Parathyroid adenoma (tissue), 2 donors: Measurements from ENCODE around the gene BMP8B.
A peak's percentile ranks its signal among the peaks of the same experiment; 100 is the strongest.

ENCODE experiments used
- H2AFZ ChIP-seq: fragments of 300-600 bp; sonication (generic); one replicate; pipeline ENCODE4 v1.7.0; 2017; ENCODE audit warnings: antibody characterized with exemption, mild to moderate bottlenecking
- H3K27ac ChIP-seq: fragments of 300-600 bp; sonication (generic); one replicate; pipeline ENCODE4 v1.7.0; 2017
- H3K27me3 ChIP-seq: fragments of 300-600 bp; sonication (generic); one replicate; pipeline ENCODE4 v1.7.0; 2017; ENCODE audit warnings: low read length; ENCODE audit not compliant: control insufficient read depth, insufficient read depth
- H3K36me3 ChIP-seq: fragments of 300-600 bp; sonication (generic); one replicate; pipeline ENCODE4 v1.7.0; 2017; ENCODE audit warnings: low read length; ENCODE audit not compliant: control insufficient read depth, insufficient read depth
- H3K4me1 ChIP-seq: fragments of 300-600 bp; sonication (generic); one replicate; pipeline ENCODE4 v1.7.0; 2017; ENCODE audit warnings: control low read depth
- H3K4me2 ChIP-seq: fragments of 300-600 bp; sonication (generic); one replicate; pipeline ENCODE4 v1.7.0; 2017; ENCODE audit warnings: low read length
- H3K4me3 ChIP-seq: fragments of 300-600 bp; sonication (generic); one replicate; pipeline ENCODE4 v1.7.0; 2017; ENCODE audit warnings: low read depth, low read length
- H3K79me2 ChIP-seq: fragments of 300-600 bp; sonication (generic); one replicate; pipeline ENCODE4 v1.7.0; 2017; ENCODE audit warnings: control low read depth
- H3K9ac ChIP-seq: fragments of 300-600 bp; sonication (generic); one replicate; pipeline ENCODE4 v1.7.0; 2017; ENCODE audit warnings: mild to moderate bottlenecking
- H3K9me3 ChIP-seq: fragments of 300-600 bp; sonication (generic); one replicate; pipeline ENCODE4 v1.7.0; 2017; ENCODE audit warnings: low read length; ENCODE audit not compliant: control insufficient read depth
- CTCF ChIP-seq: fragments of 300-600 bp; sonication (generic); IDR thresholded peaks from one replicate; pipeline ENCODE4 v1.7.0; 2017; ENCODE audit warnings: antibody characterized with exemption, mild to moderate bottlenecking
- donor health status: primary hyperparathyroidism.

BMP8B gene

GRCh38 chr1:39726600-39726999 is 62.1 kb downstream of the BMP8B start:
- Histone ChIP-seq H3K4me1 (no peaks in the 10 kb centered on the region), H3K4me2 (no peak overlapping the region), H3K79me2 (no peaks in the 10 kb centered on the region), H3K27ac (no peak overlapping the region), H2AFZ (no peak overlapping the region), H3K4me3 (no peak overlapping the region), H3K9ac (no peak overlapping the region), H3K36me3 (no peaks in the 10 kb centered on the region), H3K27me3 (no peaks in the 10 kb centered on the region), H3K9me3 (no peaks in the 10 kb centered on the region)
- TF ChIP-seq CTCF, result no peak

DNA sequence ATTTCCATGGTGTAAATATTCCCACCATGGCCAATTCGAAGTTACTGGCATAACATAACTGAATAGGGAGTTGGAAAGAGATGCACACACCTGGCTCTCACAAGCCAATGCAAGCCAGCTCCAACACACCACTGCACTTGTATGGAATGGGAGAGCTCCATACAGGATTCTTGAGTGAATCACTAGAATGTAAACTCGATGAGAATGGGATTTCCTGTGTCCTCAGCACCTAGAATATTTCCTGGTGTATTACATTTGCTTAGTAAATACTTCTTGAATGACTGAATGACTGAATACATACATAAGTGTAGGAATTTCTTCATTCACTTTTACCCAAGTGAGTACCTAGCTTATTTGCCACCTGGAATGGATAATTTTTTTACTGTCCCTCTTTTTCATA is 66.2 kb downstream of the BMP8B start:
- Histone ChIP-seq H3K36me3 (no peaks in the 10 kb centered on the region), H2AFZ (no peak overlapping the region), H3K79me2 (no peaks in the 10 kb centered on the region), H3K9me3 (no peaks in the 10 kb centered on the region), H3K27ac (no peak overlapping the region), H3K4me1 (no peaks in the 10 kb centered on the region), H3K9ac (no peak overlapping the region), H3K27me3 (no peaks in the 10 kb centered on the region), H3K4me2 (no peak overlapping the region), H3K4me3 (no peak overlapping the region)
- no peak for TF ChIP-seq CTCF

GRCh38 chr1:39721664-39722063 is 67.0 kb downstream of the BMP8B start:
- no peak overlapping the region for H2AFZ ChIP-seq
- no peak for TF ChIP-seq CTCF
- no peak overlapping the region for H3K9ac ChIP-seq
- no peak overlapping the region for H3K4me3 ChIP-seq
- H3K4me1 ChIP-seq, result no peaks in the 10 kb centered on the region
- H3K4me2 ChIP-seq, result no peak overlapping the region
- no peak overlapping the region for H3K27ac ChIP-seq
- H3K9me3 ChIP-seq, result no peaks in the 10 kb centered on the region
- H3K36me3 ChIP-seq, result no peaks in the 10 kb centered on the region
- H3K27me3 ChIP-seq, result no peaks in the 10 kb centered on the region
- no peaks in the 10 kb centered on the region for H3K79me2 ChIP-seq

- Histone ChIP-seq H3K4me3 (no peak overlapping the region), H3K79me2 (no peaks in the 10 kb centered on the region), H3K27ac (no peak overlapping the region), H3K27me3 (no peaks in the 10 kb centered on the region), H3K4me2 (no peak overlapping the region), H3K36me3 (no peaks in the 10 kb centered on the region), H2AFZ (no peak overlapping the region), H3K4me1 (no peaks in the 10 kb centered on the region), H3K9me3 (no peaks in the 10 kb centered on the region), H3K9ac (no peak overlapping the region)
- peak; percentile 62 for TF ChIP-seq CTCF
Observed at GRCh38 chr1:39720094-39720999, 68.3 kb downstream of the BMP8B start.

- Histone ChIP-seq H3K36me3 (no peaks in the 10 kb centered on the region), H2AFZ (no peak overlapping the region), H3K4me1 (no peaks in the 10 kb centered on the region), H3K27me3 (no peaks in the 10 kb centered on the region), H3K4me3 (no peak overlapping the region), H3K9ac (no peak overlapping the region), H3K9me3 (no peaks in the 10 kb centered on the region), H3K27ac (no peak overlapping the region), H3K79me2 (no peaks in the 10 kb centered on the region), H3K4me2 (no peak overlapping the region)
- no peak for TF ChIP-seq CTCF
Observed at GRCh38 chr1:39717809-39718208, 70.9 kb downstream of the BMP8B start.
